GM23338 (cell line): ENCODE results near the gene MSH3. TPM values are rescaled to one million over a fixed set of nuclear protein-coding genes. Genes with fewer than 3 reads are reported as not detected.

Experiments
- ATAC-seq: fragments of 200-7000 bp; cut with Tn5 transposase; 3 replicates; pipeline ENCODE4 v1.9.1; 2020
- DNase-seq: peaks from one replicate; pipeline ENCODE4 v3.0.0-alpha.2; 2015; ENCODE audit warnings: low spot score
- H2AFZ ChIP-seq: fragments of 200-600 bp; sonication (generic); 2 replicates; pipeline ENCODE4 v1.8.0; 2016; ENCODE audit warnings: antibody characterized with exemption, mild to moderate bottlenecking, moderate library complexity
- H3F3A ChIP-seq: fragments of 200-600 bp; sonication (generic); replicated peaks from 2 replicates; pipeline ENCODE4 v1.8.0; 2017; ENCODE audit warnings: antibody characterized with exemption, mixed run types, low read depth
- H3K27ac ChIP-seq: fragments of 200-600 bp; sonication (generic); 2 replicates; pipeline ENCODE4 v1.6.1; 2016; ENCODE audit warnings: low read depth
- H3K27me3 ChIP-seq: fragments of 200-600 bp; sonication (generic); 2 replicates; pipeline ENCODE4 v1.8.0; 2016; ENCODE audit warnings: mild to moderate bottlenecking, mixed run types, moderate library complexity; ENCODE audit not compliant: insufficient read depth
- H3K36me3 ChIP-seq: fragments of 200-600 bp; sonication (generic); 2 replicates; pipeline ENCODE4 v1.8.0; 2016; ENCODE audit warnings: mild to moderate bottlenecking; ENCODE audit not compliant: insufficient read depth
- H3K4me1 ChIP-seq: fragments of 200-600 bp; sonication (generic); 2 replicates; pipeline ENCODE4 v1.8.0; 2016; ENCODE audit warnings: mild to moderate bottlenecking, moderate library complexity; ENCODE audit not compliant: insufficient read depth
- H3K4me2 ChIP-seq: fragments of 200-600 bp; sonication (generic); 2 replicates; pipeline ENCODE4 v1.7.1; 2017; ENCODE audit warnings: mixed run types
- H3K4me3 ChIP-seq: fragments of 200-600 bp; sonication (generic); 2 replicates; pipeline ENCODE4 v1.6.1; 2016; ENCODE audit warnings: mixed run types
- H3K79me2 ChIP-seq: fragments of 200-600 bp; sonication (generic); replicated peaks from 2 replicates; pipeline ENCODE4 v1.8.0; 2017; ENCODE audit warnings: mild to moderate bottlenecking; ENCODE audit not compliant: insufficient read depth
- H3K9me2 ChIP-seq: fragments of 200-600 bp; sonication (generic); 2 replicates; pipeline ENCODE4 v1.8.0; 2017; ENCODE audit not compliant: insufficient read depth
- H4K20me1 ChIP-seq: fragments of 200-600 bp; sonication (generic); replicated peaks from 2 replicates; pipeline ENCODE4 v1.8.0; 2017; ENCODE audit warnings: mild to moderate bottlenecking; ENCODE audit not compliant: insufficient read depth
- H3K27ac Mint-ChIP-seq: 2 replicates; pipeline ENCODE4 v1.8.0; 2020; ENCODE audit warnings: inconsistent platforms, mild to moderate bottlenecking, moderate library complexity, mixed read lengths
- H3K27me3 Mint-ChIP-seq: 3 replicates; pipeline ENCODE4 v1.8.0; 2022; ENCODE audit warnings: low read depth, mild to moderate bottlenecking, moderate library complexity, mixed read lengths, inconsistent platforms; ENCODE audit not compliant: insufficient read depth, poor library complexity
- H3K36me3 Mint-ChIP-seq: 3 replicates; pipeline ENCODE4 v1.8.0; 2021; ENCODE audit warnings: low read depth, mild to moderate bottlenecking, inconsistent platforms, moderate library complexity, mixed read lengths
- H3K4me1 Mint-ChIP-seq: 3 replicates; pipeline ENCODE4 v1.8.0; 2020; ENCODE audit warnings: mild to moderate bottlenecking, inconsistent platforms, mixed read lengths
- H3K4me3 Mint-ChIP-seq: 3 replicates; pipeline ENCODE4 v1.8.0; 2021; ENCODE audit warnings: moderate library complexity, mild to moderate bottlenecking, inconsistent platforms, mixed read lengths
- H3K9me3 Mint-ChIP-seq: 3 replicates; pipeline ENCODE4 v1.8.0; 2020; ENCODE audit warnings: moderate library complexity, mild to moderate bottlenecking, inconsistent platforms, mixed read lengths
- EZH2 ChIP-seq: fragments of 200-600 bp; sonication (generic); IDR thresholded peaks from one replicate; pipeline ENCODE4 v1.8.0; 2017; ENCODE audit warnings: antibody characterized with exemption, mild to moderate bottlenecking, low read depth; ENCODE audit not compliant: unreplicated experiment
- EZH2phosphoT487 ChIP-seq: fragments of 200-600 bp; sonication (generic); IDR thresholded peaks from one replicate; pipeline ENCODE4 v1.8.1; 2018; ENCODE audit warnings: antibody characterized with exemption; ENCODE audit not compliant: unreplicated experiment
- JUNB ChIP-seq: IDR thresholded peaks from one replicate; pipeline ENCODE4 v1.6.1; 2016; ENCODE audit warnings: antibody characterized with exemption; ENCODE audit not compliant: unreplicated experiment
- NANOG ChIP-seq: IDR thresholded peaks from 2 replicates; pipeline ENCODE4 v1.6.1; 2016; ENCODE audit warnings: antibody characterized with exemption, borderline replicate concordance
- STAT1 ChIP-seq: IDR thresholded peaks from one replicate; pipeline ENCODE4 v1.6.1; 2016; ENCODE audit warnings: antibody characterized with exemption; ENCODE audit not compliant: unreplicated experiment
- ZNF114 ChIP-seq: fragments of 250-450 bp; sonication (Bioruptor Pico); IDR thresholded peaks from 2 replicates; pipeline ENCODE4 v1.5.0; 2020; ENCODE audit warnings: mild to moderate bottlenecking, moderate library complexity
- ZNF331 ChIP-seq: fragments of 250-450 bp; sonication (Bioruptor Pico); IDR thresholded peaks from 2 replicates; pipeline ENCODE4 v1.5.0; 2020; ENCODE audit warnings: low read depth, mild to moderate bottlenecking, moderate library complexity
- polyA plus RNA-seq: library from polyadenylated mRNA; unstranded; fragments of >200 nt; fragmentation: Nextera tagmentation; extraction: Ambion mirVana; gene quantifications from 2 replicates; pipeline ENCODE4 v1.2.1, GENCODE V29; 2016
- total RNA-seq: library from RNA; depleted of rRNA; stranded (reverse); fragments of >200 nt; shearing (Covaris generic); gene quantifications from 2 replicates; pipeline ENCODE4 v1.2.3, GENCODE V29; 2014
- TF ChIP-seq, protein P1 (sequence below), 2 experiments: fragments of 200-600 bp in 1 of 2; sonication (generic) in 1 of 2; conservative IDR thresholded peaks; 2 replicates each; pipeline versions ENCODE4 v1.5.1 to v1.6.1; 2016 to 2017; ENCODE audit warnings: antibody characterized with exemption in 2 of 2, low read depth in 2 of 2, mild to moderate bottlenecking in 2 of 2, moderate library complexity in 1 of 2
- TF ChIP-seq, protein P2 (sequence below): IDR thresholded peaks from one replicate; pipeline ENCODE4 v1.6.1; 2018; ENCODE audit warnings: antibody characterized with exemption; ENCODE audit not compliant: unreplicated experiment
- TF ChIP-seq, protein P3 (sequence below): fragments of 250-450 bp; sonication (Bioruptor Pico); IDR thresholded peaks from 2 replicates; pipeline ENCODE4 v1.5.0; 2020; ENCODE audit warnings: mild to moderate bottlenecking, moderate library complexity

Gene MSH3
- total and polyA plus RNA-seq, 2 experiments from 2014 or later, result 13.3 to 16.6 TPM

DNA sequence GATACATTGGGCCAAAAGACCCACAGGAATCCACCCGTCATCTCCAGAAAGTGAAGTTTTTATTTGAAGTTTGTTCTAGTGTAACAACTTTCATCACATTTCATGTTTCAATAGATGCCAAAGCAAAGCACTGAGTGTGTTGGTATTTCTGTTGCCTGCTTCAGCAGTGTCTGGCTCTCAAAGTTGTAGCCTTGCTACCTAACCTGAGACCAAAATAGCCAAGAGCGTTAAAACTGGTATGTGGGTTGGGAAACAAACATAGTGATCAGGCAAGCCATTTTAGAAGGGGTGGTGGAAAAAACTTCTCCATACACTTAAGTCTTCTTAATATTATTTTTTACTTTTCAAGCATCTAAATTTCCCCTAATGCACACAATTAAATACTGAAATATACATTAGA, 150.6 kb downstream of the MSH3 start (continued):
- TF ChIP-seq EZH2, result no peak
- TF ChIP-seq ZNF114, result no peak
- TF ChIP-seq, protein P1, sequence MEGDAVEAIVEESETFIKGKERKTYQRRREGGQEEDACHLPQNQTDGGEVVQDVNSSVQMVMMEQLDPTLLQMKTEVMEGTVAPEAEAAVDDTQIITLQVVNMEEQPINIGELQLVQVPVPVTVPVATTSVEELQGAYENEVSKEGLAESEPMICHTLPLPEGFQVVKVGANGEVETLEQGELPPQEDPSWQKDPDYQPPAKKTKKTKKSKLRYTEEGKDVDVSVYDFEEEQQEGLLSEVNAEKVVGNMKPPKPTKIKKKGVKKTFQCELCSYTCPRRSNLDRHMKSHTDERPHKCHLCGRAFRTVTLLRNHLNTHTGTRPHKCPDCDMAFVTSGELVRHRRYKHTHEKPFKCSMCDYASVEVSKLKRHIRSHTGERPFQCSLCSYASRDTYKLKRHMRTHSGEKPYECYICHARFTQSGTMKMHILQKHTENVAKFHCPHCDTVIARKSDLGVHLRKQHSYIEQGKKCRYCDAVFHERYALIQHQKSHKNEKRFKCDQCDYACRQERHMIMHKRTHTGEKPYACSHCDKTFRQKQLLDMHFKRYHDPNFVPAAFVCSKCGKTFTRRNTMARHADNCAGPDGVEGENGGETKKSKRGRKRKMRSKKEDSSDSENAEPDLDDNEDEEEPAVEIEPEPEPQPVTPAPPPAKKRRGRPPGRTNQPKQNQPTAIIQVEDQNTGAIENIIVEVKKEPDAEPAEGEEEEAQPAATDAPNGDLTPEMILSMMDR (conservative IDR thresholded peaks at IDR 0.05; ENCODE audit: low read depth in 2 of 2), result no peak
- TF ChIP-seq STAT1, result no peak
- no peak for TF ChIP-seq ZNF331 (CRISPR knock-in tag)

DNA sequence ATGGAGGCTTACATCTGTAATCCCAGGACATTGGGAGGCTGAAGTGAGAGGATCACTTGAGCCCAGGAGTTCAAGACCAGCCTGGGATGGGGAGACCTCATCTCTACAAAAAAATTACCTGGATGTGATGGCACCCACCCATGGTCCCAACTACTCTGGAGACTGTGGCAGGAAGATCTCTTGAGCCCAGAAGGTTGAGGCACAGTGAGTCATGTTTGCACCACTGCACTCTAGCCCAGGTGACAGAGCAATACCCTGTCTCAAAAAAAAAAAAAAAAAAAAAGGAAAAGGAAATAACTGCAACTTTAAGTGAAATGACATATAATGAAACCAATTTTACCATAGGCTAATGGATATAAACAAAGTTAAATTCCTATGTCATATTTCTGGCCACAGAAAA, 152.5 kb downstream of the MSH3 start:
- Histone ChIP-seq H3K36me3 (no peaks in the 10 kb centered on the region), H3K27me3 (no peaks in the 10 kb centered on the region), H3K79me2 (no peaks in the 10 kb centered on the region), H3K4me3 (no peak overlapping the region), H4K20me1 (no peaks in the 10 kb centered on the region), H2AFZ (no peak overlapping the region), H3K9me2 (no peaks in the 10 kb centered on the region), H3K4me2 (no peak overlapping the region), H3F3A (no peaks in the 10 kb centered on the region), H3K4me1 (no peaks in the 10 kb centered on the region), H3K27ac (no peak overlapping the region)
- DNase-seq (no peak), ATAC-seq (no peak)
- no peak for TF ChIP-seq EZH2phosphoT487
- TF ChIP-seq ZNF331 (CRISPR knock-in tag), result no peak
- TF ChIP-seq JUNB, result no peak
- TF ChIP-seq, protein P2, sequence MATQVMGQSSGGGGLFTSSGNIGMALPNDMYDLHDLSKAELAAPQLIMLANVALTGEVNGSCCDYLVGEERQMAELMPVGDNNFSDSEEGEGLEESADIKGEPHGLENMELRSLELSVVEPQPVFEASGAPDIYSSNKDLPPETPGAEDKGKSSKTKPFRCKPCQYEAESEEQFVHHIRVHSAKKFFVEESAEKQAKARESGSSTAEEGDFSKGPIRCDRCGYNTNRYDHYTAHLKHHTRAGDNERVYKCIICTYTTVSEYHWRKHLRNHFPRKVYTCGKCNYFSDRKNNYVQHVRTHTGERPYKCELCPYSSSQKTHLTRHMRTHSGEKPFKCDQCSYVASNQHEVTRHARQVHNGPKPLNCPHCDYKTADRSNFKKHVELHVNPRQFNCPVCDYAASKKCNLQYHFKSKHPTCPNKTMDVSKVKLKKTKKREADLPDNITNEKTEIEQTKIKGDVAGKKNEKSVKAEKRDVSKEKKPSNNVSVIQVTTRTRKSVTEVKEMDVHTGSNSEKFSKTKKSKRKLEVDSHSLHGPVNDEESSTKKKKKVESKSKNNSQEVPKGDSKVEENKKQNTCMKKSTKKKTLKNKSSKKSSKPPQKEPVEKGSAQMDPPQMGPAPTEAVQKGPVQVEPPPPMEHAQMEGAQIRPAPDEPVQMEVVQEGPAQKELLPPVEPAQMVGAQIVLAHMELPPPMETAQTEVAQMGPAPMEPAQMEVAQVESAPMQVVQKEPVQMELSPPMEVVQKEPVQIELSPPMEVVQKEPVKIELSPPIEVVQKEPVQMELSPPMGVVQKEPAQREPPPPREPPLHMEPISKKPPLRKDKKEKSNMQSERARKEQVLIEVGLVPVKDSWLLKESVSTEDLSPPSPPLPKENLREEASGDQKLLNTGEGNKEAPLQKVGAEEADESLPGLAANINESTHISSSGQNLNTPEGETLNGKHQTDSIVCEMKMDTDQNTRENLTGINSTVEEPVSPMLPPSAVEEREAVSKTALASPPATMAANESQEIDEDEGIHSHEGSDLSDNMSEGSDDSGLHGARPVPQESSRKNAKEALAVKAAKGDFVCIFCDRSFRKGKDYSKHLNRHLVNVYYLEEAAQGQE, result no peak
- no peak for TF ChIP-seq NANOG
- TF ChIP-seq ZNF114, result no peak
- no peak for TF ChIP-seq STAT1
- TF ChIP-seq, protein P3, sequence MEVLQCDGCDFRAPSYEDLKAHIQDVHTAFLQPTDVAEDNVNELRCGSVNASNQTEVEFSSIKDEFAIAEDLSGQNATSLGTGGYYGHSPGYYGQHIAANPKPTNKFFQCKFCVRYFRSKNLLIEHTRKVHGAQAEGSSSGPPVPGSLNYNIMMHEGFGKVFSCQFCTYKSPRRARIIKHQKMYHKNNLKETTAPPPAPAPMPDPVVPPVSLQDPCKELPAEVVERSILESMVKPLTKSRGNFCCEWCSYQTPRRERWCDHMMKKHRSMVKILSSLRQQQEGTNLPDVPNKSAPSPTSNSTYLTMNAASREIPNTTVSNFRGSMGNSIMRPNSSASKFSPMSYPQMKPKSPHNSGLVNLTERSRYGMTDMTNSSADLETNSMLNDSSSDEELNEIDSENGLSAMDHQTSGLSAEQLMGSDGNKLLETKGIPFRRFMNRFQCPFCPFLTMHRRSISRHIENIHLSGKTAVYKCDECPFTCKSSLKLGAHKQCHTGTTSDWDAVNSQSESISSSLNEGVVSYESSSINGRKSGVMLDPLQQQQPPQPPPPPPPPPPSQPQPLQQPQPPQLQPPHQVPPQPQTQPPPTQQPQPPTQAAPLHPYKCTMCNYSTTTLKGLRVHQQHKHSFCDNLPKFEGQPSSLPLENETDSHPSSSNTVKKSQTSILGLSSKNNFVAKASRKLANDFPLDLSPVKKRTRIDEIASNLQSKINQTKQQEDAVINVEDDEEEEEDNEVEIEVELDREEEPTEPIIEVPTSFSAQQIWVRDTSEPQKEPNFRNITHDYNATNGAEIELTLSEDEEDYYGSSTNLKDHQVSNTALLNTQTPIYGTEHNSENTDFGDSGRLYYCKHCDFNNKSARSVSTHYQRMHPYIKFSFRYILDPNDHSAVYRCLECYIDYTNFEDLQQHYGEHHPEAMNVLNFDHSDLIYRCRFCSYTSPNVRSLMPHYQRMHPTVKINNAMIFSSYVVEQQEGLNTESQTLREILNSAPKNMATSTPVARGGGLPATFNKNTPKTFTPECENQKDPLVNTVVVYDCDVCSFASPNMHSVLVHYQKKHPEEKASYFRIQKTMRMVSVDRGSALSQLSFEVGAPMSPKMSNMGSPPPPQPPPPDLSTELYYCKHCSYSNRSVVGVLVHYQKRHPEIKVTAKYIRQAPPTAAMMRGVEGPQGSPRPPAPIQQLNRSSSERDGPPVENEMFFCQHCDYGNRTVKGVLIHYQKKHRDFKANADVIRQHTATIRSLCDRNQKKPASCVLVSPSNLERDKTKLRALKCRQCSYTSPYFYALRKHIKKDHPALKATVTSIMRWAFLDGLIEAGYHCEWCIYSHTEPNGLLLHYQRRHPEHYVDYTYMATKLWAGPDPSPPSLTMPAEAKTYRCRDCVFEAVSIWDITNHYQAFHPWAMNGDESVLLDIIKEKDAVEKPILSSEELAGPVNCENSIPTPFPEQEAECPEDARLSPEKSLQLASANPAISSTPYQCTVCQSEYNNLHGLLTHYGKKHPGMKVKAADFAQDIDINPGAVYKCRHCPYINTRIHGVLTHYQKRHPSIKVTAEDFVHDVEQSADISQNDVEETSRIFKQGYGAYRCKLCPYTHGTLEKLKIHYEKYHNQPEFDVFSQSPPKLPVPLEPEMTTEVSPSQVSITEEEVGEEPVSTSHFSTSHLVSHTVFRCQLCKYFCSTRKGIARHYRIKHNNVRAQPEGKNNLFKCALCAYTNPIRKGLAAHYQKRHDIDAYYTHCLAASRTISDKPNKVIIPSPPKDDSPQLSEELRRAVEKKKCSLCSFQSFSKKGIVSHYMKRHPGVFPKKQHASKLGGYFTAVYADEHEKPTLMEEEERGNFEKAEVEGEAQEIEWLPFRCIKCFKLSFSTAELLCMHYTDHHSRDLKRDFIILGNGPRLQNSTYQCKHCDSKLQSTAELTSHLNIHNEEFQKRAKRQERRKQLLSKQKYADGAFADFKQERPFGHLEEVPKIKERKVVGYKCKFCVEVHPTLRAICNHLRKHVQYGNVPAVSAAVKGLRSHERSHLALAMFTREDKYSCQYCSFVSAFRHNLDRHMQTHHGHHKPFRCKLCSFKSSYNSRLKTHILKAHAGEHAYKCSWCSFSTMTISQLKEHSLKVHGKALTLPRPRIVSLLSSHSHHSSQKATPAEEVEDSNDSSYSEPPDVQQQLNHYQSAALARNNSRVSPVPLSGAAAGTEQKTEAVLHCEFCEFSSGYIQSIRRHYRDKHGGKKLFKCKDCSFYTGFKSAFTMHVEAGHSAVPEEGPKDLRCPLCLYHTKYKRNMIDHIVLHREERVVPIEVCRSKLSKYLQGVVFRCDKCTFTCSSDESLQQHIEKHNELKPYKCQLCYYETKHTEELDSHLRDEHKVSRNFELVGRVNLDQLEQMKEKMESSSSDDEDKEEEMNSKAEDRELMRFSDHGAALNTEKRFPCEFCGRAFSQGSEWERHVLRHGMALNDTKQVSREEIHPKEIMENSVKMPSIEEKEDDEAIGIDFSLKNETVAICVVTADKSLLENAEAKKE (CRISPR knock-in tag), result no peak
- Mint-ChIP-seq H3K4me3 (no peak overlapping the region), H3K36me3 (peaks cover 19% of the 10 kb centered on the region), H3K27ac (no peak overlapping the region), H3K27me3 (peaks cover 5% of the 10 kb centered on the region), H3K9me3 (peaks cover 14% of the 10 kb centered on the region), H3K4me1 (peaks cover 2% of the 10 kb centered on the region; the same call in 2 of the 3 replicates)
